Testis (tissue), 3 donors: ENCODE data around the gene KLHL15. TPM values are rescaled to one million over a fixed set of nuclear protein-coding genes. Genes with fewer than 3 reads are reported as not detected.

Source experiments
- DNase-seq: peaks from one replicate; pipeline ENCODE4 v3.0.0-alpha.2; 2019
- H3K27ac ChIP-seq, 2 donors: fragments of 200-600 bp; sonication (generic); one replicate each; pipeline ENCODE4 v1.5.1; 2019
- H3K27me3 ChIP-seq: fragments of 200-600 bp; sonication (generic); one replicate; pipeline ENCODE4 v1.5.1; 2019
- H3K36me3 ChIP-seq: fragments of 200-600 bp; sonication (generic); one replicate; pipeline ENCODE4 v1.5.1; 2017; ENCODE audit warnings: low read depth; ENCODE audit errors: missing control alignments
- H3K4me1 ChIP-seq: fragments of 200-600 bp; sonication (generic); one replicate; pipeline ENCODE4 v1.5.1; 2019
- H3K4me3 ChIP-seq, 2 donors: fragments of 200-600 bp; sonication (generic); one replicate each; pipeline ENCODE4 v1.5.1; 2017 to 2019
- H3K9me3 ChIP-seq: fragments of 200-600 bp; sonication (generic); one replicate; pipeline ENCODE4 v1.5.1; 2017
- CTCF ChIP-seq, 3 experiments: fragments of 450-650 bp in 2 of 3; fragments of 200-600 bp in 1 of 3; sonication (generic) in 1 of 3; IDR thresholded peaks; one replicate each; pipeline ENCODE4 v1.5.1; 2016 to 2019; ENCODE audit warnings: antibody characterized with exemption in 3 of 3, mild to moderate bottlenecking in 2 of 3, moderate library complexity in 1 of 3
- POLR2A ChIP-seq: fragments of 450-650 bp; IDR thresholded peaks from one replicate; pipeline ENCODE4 v1.6.1; 2017; ENCODE audit warnings: antibody characterized with exemption, mild to moderate bottlenecking, moderate library complexity
- WGBS, 2 donors: methylation state at CpG; one replicate each; pipeline ENCODE4 v1.1.5; 2018; 5-methylcytosine and 5-hydroxymethylcytosine counted together
- intact Hi-C: fragments of 100-400 bp; cut with DNase I; formaldehyde crosslinking; loops from one replicate; pipeline ENCODE4 v1.15.1; 2023; ENCODE audit warnings: low total_unique reads
- polyA plus RNA-seq: library from polyadenylated mRNA; stranded (reverse); fragments of 350-450 nt; fragmentation: Illumina TruSeq; extraction: RNeasy Lipid Tissue Mini Kit (QIAGEN cat#74804); gene quantifications from one replicate; pipeline ENCODE4 v1.2.3, GENCODE V29; 2014; ENCODE audit warnings: low read depth, low replicate concordance; ENCODE audit not compliant: insufficient read depth
- total RNA-seq, 2 donors: library from RNA; depleted of rRNA; stranded (reverse); fragments of >200 nt; gene quantifications; one replicate each; pipeline ENCODE4 v1.2.3, GENCODE V29; 2016

The KLHL15 gene
- total and polyA plus RNA-seq, 3 donors from 2014 or later = 31.5 to 83.4 (median 82.4) TPM

- Histone ChIP-seq H3K4me3 (no peak overlapping the region), H3K27me3 (no peaks in the 10 kb centered on the region), H3K27ac (no peak overlapping the region), H3K36me3 (no peaks in the 10 kb centered on the region), H3K9me3 (no peaks in the 10 kb centered on the region), H3K4me1 (no peaks in the 10 kb centered on the region)
- WGBS, 2 donors = 84 to 90% methylated on average over 2 to 4 of the region's 4 CpGs
- intact Hi-C loops = no loop called here
- no peak for DNase-seq
- TF ChIP-seq POLR2A (no peak), CTCF (IDR thresholded peaks at IDR 0.05) (no peak)
Measured at GRCh38 chrX:23937100-23937499, 89.9 kb downstream of the KLHL15 start.

DNA sequence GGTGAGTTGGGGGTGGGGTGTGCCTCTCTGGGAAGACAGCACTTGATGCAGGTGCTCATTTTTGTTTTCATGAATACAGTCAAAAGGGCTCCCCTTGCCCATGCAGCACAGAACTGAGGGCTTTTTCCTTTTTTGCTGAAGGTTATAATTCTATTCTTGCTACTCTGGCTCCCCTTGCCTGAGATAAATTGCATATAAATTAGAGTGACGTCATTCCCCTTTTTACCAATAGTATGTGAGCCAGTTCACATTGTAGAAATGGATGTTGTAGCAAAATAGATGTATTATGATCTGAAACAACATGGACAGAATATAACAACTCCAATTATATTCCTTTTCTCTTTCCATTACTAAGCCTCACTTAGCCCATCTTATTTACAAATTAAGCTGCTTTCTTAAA is 90.8 kb downstream of the KLHL15 start:
- intact Hi-C loops = no loop called here
- no peak overlapping the region for H3K4me3 ChIP-seq
- no peaks in the 10 kb centered on the region for H3K9me3 ChIP-seq
- no peaks in the 10 kb centered on the region for H3K36me3 ChIP-seq
- DNase-seq = no peak
- H3K27me3 ChIP-seq = no peaks in the 10 kb centered on the region
- H3K27ac ChIP-seq = no peak overlapping the region
- WGBS, 2 donors = 31 to 63% methylated on average over 1 of the region's 1 CpG
- no peaks in the 10 kb centered on the region for H3K4me1 ChIP-seq
- TF ChIP-seq POLR2A (no peak), CTCF (IDR thresholded peaks at IDR 0.05) (no peak)

GRCh38 chrX:23935106-23935505 is 91.9 kb downstream of the KLHL15 start:
- no peak for DNase-seq
- Histone ChIP-seq H3K27me3 (no peaks in the 10 kb centered on the region), H3K4me3 (no peak overlapping the region), H3K27ac (no peak overlapping the region), H3K4me1 (no peaks in the 10 kb centered on the region), H3K36me3 (no peaks in the 10 kb centered on the region), H3K9me3 (no peaks in the 10 kb centered on the region)
- intact Hi-C loops = no loop called here
- WGBS, 2 donors = 56 to 78% methylated on average over 11 of the region's 11 CpGs
- TF ChIP-seq CTCF (IDR thresholded peaks at IDR 0.05) (no peak), POLR2A (no peak)

Other genes starting within 250 kb of the KLHL15 start
- 100 to 1,000 TPM; 299 to 459 TPM for gene SAT1, start 244.0 kb downstream of the KLHL15 start, total RNA-seq
- 258 TPM for gene SAT1, start 244.0 kb downstream of the KLHL15 start, polyA plus RNA-seq
- 10 to 100 TPM; 29.4 to 31.1 TPM for gene APOO, start 119.2 kb downstream of the KLHL15 start, total RNA-seq
- gene APOO, start 119.2 kb downstream of the KLHL15 start, polyA plus RNA-seq = 33.8 TPM
- 1 to 10 TPM; 2.6 to 6.5 TPM for gene CXorf58, start 119.2 kb downstream of the KLHL15 start, total RNA-seq
- gene CXorf58, start 119.2 kb downstream of the KLHL15 start, polyA plus RNA-seq = 5.7 TPM
- 10 to 100 TPM; 65.4 to 66.5 TPM for gene EIF2S3, start 27.8 kb upstream of the KLHL15 start, total RNA-seq
- 44.0 TPM for gene EIF2S3, start 27.8 kb upstream of the KLHL15 start, polyA plus RNA-seq
- gene ZFX, start 122.5 kb upstream of the KLHL15 start, total RNA-seq = 10 to 100 TPM; 38.5 to 45.1 TPM
- 10.8 TPM for gene ZFX, start 122.5 kb upstream of the KLHL15 start, polyA plus RNA-seq